Adipocyte (in vitro differentiated cells): ENCODE results near the gene AGTR2.
"Not testable (repeated sequence)": the region's sequence is repeated elsewhere in the genome, so short reads cannot be mapped to it uniquely, and the experiment has no call there.

Experiments
- DNase-seq: peaks from one replicate; pipeline ENCODE4 v3.0.0-alpha.2; 2015; ENCODE audit warnings: low read depth
- H3K27me3 ChIP-seq: replicated peaks from 2 replicates; pipeline ENCODE4 v1.7.0; 2013; ENCODE audit warnings: mild to moderate bottlenecking, low read length, moderate library complexity; ENCODE audit not compliant: control insufficient read depth, insufficient read depth
- H3K36me3 ChIP-seq: 2 replicates; pipeline ENCODE4 v1.7.0; 2013; ENCODE audit warnings: low read length, mild to moderate bottlenecking, moderate library complexity; ENCODE audit not compliant: control insufficient read depth, insufficient read depth, severe bottlenecking
- H3K4me1 ChIP-seq: 2 replicates; pipeline ENCODE4 v1.7.0; 2013; ENCODE audit warnings: mild to moderate bottlenecking, low read length, moderate library complexity; ENCODE audit not compliant: control insufficient read depth, insufficient read depth
- H3K4me3 ChIP-seq: 2 replicates; pipeline ENCODE4 v1.7.0; 2013; ENCODE audit warnings: mild to moderate bottlenecking, low read length, moderate library complexity
- H3K9ac ChIP-seq: 2 replicates; pipeline ENCODE4 v1.7.0; 2013; ENCODE audit warnings: mild to moderate bottlenecking, low read length, moderate library complexity
- H3K9me3 ChIP-seq: 2 replicates; pipeline ENCODE4 v1.7.0; 2013; ENCODE audit warnings: mild to moderate bottlenecking, low read length, moderate library complexity; ENCODE audit not compliant: control insufficient read depth

The AGTR2 gene

DNA sequence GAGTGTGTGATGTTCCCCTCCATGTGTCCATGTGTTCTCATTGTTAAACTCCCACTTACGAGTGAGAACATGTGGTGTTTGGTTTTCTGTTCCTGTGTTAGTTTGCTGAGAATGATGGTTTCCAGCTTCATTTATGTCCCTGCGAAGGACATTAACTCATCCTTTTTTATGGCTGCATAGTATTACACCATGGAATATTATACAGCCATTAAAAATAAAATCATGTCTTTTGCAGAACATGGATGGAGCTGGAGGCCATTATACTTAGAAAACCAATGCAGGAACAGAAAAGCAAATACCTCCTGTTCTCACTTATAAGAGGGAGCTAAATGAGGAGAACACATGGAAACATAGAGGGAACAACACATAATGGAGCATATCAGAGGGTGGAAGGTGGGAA lies 46.5 kb downstream of the AGTR2 start:
- peaks cover 18% of the 10 kb centered on the region for H3K9me3 ChIP-seq
- not testable (repeated sequence) for DNase-seq, H3K27me3 ChIP-seq, H3K9ac ChIP-seq, H3K4me3 ChIP-seq, H3K4me1 ChIP-seq, H3K36me3 ChIP-seq
